HS-27A (cell line): ENCODE results near the gene BRINP3.

Experiments
- DNase-seq: peaks from one replicate; pipeline ENCODE4 v3.0.0-alpha.2; 2012; ENCODE audit warnings: low read depth, missing footprints

Gene BRINP3

DNA sequence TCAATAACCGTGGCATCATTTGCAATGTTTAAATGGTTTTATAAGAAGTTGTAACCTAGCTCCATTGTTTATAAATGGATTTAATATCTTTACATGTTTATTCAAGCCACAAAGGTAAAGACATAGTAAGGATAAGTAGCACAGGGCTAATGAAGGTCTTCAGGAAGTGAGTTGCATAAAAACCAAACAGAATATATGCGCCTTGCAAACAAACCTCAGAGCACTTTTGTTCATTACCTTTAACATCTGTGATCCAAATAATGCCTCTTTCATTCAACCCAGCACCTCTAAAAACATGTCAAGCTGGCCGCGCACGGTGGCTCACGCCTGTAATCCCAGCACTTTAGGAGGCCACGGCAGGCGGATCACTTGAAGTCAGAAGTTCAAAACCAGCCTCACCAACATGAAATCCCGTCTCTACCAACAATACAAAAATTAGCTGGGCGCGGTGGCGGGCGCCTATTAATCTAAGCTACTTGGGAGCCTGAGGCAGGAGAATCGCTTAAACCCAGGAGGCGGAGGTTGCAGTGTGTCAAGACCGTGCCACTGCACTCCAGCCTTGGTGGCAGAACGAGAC lies 25.3 kb downstream of the BRINP3 start:
- no peak for DNase-seq

GRCh38 chr1:190444464-190444863 lies 33.2 kb downstream of the BRINP3 start:
- DNase-seq: no peak

DNA sequence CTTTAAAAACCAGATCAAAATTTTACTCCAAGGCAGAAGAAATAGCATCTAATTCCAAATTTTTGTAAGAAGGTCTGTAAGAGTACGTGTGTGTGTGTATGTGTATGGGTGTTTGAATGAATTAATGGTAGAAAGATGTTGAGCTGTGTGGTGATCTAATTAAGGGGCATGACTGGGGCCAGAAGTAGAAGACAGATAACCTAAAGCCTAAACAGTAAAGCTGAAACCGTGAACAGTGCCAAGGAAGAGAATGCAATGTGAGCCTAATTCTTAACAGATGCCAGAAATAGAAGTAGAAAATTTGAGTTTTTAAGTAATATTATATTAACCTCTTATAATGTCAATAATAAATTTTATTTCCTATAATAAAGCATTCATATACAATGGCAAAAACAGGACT lies 38.2 kb downstream of the BRINP3 start:
- DNase-seq: no peak

DNA sequence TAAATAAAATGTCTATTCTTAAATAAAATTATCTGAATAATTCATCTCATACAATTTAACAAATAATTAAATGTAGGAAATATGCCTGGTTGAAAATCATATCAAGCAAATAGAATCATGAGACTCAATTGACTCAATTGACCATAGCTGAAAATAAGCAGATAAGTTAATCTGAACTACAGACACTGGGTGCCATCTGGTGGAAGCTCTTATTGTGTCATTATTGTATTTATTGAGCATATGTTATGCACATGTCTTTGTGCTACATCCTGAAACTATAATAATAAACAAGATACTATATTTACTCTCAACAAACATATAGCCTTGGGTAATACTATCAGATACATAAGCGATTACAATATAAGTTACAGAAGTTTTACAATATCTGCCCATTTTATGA lies 41.0 kb downstream of the BRINP3 start:
- peak; percentile 17 for DNase-seq

GRCh38 chr1:190429932-190430331 lies 47.7 kb downstream of the BRINP3 start:
- DNase-seq: no peak

DNA sequence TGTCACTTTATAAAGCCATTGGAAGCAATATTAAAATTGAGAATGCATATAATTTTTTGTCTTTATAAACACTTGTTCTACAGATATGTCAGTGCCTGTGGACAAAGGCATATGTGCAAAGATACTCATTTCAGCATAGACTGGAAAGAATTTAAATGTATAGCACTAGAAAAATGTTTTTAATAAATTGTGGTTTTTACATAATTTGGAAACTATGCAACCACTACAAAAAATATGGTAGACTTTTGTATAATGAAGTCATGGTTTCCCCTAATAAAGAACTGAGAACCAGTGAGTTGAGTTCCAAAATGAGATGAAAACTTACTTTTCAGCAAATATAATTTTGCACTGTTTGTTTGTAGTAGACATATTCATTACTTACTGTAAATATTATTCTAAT lies 48.5 kb downstream of the BRINP3 start:
- DNase-seq: no peak

- no peak for DNase-seq
These were observed 61.4 kb downstream of the BRINP3 start for GRCh38 chr1:190416239-190416638.

GRCh38 chr1:190413142-190413541 lies 64.5 kb downstream of the BRINP3 start:
- no peak for DNase-seq

DNA sequence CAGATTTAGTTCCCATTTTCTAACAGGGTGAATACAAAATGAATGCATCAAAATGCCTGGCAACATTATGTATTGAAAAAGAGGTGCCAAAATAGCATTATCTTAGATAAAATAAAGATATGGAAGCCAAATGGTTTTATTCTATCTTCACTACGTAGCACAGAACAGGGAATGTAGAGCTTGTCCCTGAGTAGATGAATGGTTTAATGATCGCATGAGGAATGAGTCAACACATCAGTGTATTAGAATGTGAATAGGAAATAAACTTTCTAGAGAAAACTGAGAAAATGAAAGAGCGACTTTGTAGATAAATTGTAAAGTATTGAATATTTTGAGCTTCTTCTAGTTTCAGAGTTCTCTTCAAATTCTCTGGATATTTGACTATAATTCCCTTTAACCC lies 74.3 kb downstream of the BRINP3 start:
- DNase-seq: no peak

DNA sequence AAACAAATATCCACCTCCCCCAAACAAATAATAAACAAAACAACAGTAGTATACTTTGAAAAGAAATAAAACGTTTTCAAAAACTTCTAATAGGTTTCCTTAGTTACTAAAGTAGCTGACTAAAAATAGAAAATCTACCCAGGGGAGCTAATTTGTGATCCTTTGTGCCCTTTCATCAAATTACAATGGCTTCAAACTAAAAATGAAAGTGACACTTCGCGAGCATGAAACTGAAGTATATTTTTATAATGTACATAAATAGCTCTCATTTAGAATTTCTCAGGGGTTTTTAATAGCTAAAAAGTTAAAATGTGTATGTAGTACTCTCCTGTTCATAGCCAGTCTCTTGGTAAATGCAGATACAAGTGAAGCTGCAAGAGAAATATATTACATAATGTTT lies 78.4 kb downstream of the BRINP3 start:
- DNase-seq: no peak

DNA sequence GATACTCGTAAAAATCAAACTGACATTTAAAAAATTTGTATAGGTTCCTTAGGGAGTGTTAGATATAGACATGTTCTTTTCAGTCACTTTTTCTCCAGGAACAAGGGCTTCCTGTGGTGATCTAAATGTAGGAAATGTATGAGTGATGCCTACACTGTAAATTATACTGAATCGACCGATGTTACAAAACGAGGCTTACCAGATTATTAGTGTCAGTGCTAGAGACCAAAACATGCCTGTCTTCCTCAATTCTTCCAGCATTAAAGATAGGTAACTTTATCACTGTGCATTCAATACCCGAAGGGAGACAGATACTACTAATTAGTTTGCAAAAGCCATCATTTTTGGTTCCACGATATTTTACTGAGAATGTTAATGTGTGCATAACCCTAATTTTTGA lies 86.1 kb downstream of the BRINP3 start:
- DNase-seq: no peak

- DNase-seq: no peak
These were observed 99.7 kb downstream of the BRINP3 start for GRCh38 chr1:190377991-190378390.

- DNase-seq: no peak
These were observed 100.4 kb downstream of the BRINP3 start for GRCh38 chr1:190377294-190377693.

- DNase-seq: no peak
These were observed 101.6 kb downstream of the BRINP3 start for GRCh38 chr1:190376044-190376443.

DNA sequence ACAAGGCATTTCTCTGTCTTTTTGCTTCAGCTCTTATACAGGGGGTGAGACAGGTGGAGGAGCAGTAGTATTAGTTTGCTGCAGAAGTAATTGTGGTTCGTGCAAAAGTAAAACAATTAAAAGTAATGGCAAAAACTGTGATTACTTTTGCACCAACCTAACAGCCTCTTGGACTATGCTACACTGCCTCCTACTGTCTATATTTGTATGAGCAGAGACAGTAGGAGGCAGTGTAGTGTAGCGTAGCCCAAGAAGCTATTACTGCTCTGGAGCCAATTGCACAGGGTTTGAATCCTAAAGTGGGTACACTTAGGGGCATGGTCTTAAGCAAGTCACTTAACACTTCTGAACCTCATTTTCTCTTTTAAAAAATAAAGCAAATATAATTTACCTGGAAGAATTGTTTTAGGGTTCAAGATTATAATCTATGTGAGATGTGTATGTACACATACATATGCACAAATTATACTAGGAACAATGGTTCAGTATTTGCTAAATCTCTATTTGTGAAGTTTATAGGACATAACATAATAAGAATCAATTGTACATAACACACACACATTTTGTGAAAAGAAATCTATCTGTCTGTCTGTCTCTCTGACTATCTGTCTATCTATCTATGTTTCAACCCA lies 103.8 kb downstream of the BRINP3 start:
- DNase-seq: no peak

DNA sequence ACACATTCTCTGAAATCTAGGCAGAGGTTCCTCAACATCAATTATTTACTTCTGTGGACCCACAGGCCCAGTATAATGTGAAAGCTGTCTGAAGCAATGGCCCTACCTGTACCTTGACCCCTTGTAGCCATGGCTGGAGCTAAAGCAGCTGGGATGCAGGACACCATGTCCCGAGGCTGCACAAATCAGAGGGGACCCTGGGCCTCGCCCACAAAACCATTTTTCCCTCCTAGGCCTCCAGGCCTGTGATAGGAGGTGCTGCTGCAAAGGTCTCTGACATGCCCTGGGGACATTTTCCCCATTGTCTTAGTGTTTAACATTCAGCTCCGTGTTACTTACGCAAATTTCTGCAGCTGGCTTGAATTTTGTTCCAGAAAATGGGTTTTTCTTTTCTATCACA lies 110.5 kb downstream of the BRINP3 start:
- DNase-seq: no peak

- DNase-seq: no peak
These were observed 112.4 kb downstream of the BRINP3 start for GRCh38 chr1:190365283-190365682.

GRCh38 chr1:190353538-190354101 lies 124.0 kb downstream of the BRINP3 start:
- no peak for DNase-seq

GRCh38 chr1:190344454-190344853 lies 133.2 kb downstream of the BRINP3 start:
- no peak for DNase-seq

DNA sequence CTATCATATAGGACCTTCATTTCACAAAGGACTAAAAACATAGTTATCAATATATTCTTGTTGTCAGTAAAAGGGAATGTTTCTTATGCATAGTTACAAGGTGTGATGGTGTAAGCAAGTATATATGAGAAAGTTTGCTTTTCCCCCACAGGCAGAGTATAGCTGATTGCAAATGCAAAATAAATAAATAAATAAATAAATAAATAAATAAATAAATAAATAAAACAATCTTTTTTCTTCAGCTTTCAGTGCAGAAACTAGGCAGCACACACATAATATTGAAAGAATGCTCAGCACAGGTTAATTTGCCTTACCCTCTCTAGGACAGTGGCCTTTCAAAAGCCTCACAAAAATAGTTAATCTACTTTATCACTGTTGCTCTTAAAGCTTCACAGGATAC lies 138.8 kb downstream of the BRINP3 start:
- DNase-seq: no peak

DNA sequence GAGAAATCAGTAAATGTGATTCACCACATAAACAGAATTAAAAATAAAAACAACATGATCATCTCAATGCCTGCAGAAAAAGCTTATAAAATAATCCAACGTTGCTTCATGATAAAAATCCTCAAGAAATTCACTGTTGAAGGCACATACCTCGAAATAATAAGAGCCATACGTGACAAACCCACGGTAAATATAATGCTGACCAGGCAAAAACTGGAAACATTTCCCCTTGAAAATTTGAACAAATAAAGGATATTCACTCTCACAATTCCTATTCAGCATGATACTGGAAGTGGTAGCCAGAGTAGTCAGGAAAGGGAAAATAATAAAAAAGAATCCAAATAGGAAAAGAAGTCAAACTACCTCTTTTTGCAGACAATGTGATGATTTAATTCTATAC lies 148.8 kb downstream of the BRINP3 start:
- no peak for DNase-seq

DNA sequence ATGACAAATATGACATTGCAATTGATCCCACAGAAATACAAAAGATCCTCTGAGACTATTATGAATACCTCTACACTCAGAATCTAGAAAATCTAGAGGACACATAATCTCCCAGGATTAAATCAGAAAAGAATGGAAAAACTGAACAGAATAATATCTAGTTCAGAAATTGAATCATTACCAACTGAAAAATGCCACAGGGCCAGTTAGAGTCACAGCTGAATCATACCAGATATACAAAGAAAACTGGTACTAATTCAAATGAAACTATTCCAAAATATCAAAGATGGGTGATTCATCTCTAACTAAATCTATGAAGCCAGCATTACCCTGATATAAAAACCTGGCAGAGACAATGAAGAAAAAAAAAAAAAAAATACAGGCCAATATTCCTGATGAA lies 149.3 kb downstream of the BRINP3 start:
- DNase-seq: no peak

DNA sequence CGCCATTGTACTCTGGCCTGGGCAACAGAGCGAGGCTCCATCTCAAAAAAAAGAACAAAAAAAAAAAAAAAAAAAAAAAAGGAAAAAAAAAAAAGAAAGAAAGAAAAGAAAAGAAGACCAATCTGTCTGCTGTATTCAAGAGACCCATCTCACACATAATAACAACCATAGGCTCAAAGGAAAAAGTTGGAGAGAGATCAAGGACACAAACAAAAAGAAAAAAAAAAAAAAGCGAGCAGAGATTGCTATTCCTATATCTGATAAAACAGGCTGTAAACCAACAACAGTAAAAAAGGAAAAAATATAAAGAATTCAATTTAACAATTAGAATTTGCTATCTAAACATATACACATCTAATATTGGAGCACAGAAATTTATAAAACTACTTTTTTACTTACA lies 150.4 kb downstream of the BRINP3 start:
- DNase-seq: no peak

DNA sequence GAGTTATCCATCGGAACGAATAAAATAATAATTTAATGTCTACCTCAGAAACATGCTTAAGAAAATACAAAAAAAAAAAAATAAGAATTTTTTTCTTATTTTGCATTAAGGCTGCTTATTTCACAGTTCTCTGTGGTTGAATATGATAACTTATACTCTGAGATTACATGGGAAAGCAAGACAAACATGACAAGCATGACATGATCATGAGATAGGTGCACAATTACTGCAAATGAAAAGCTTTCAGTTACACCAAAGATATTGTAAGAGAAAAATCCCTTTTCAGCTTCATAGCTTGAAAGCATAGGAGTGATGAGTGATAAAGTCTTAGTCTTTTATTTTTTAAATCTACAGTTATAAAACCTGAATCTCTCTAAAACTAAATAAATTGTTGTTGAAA lies 154.1 kb downstream of the BRINP3 start:
- no peak for DNase-seq
